DOHH2 (cell line): Measurements from ENCODE around the gene GOLT1B.

Experiments
- H3F3A ChIP-seq: fragments of 200-600 bp; sonication (generic), shearing (Covaris generic); 2 replicates; pipeline ENCODE4 v1.6.0; 2016; ENCODE audit warnings: antibody characterized with exemption, mild to moderate bottlenecking; ENCODE audit not compliant: control insufficient read depth, insufficient read depth
- H3K27ac ChIP-seq: fragments of 200-600 bp; sonication (generic); 2 replicates; pipeline ENCODE4 v1.5.1; 2014; ENCODE audit warnings: low read depth, mild to moderate bottlenecking, low read length, moderate library complexity
- H3K27me3 ChIP-seq: fragments of 200-600 bp; sonication (generic); 2 replicates; pipeline ENCODE4 v1.6.1; 2014; ENCODE audit warnings: mild to moderate bottlenecking, low read length, mixed read lengths; ENCODE audit not compliant: control insufficient read depth
- H3K36me3 ChIP-seq: fragments of 200-600 bp; sonication (generic); 2 replicates; pipeline ENCODE4 v1.6.1; 2014; ENCODE audit warnings: mild to moderate bottlenecking, low read length, moderate library complexity, mixed read lengths; ENCODE audit not compliant: control insufficient read depth
- H3K4me1 ChIP-seq: fragments of 200-600 bp; sonication (generic); 2 replicates; pipeline ENCODE4 v1.6.1; 2014; ENCODE audit warnings: mild to moderate bottlenecking, low read length, mixed read lengths; ENCODE audit not compliant: control insufficient read depth
- H3K4me2 ChIP-seq: fragments of 200-600 bp; sonication (generic); 2 replicates; pipeline ENCODE4 v1.6.0; 2014; ENCODE audit warnings: mild to moderate bottlenecking, low read length, moderate library complexity
- H3K4me3 ChIP-seq: fragments of 200-600 bp; sonication (generic); 2 replicates; pipeline ENCODE4 v1.5.1; 2014; ENCODE audit warnings: mild to moderate bottlenecking, low read length, mixed read lengths
- H3K79me2 ChIP-seq: fragments of 200-600 bp; sonication (generic); 2 replicates; pipeline ENCODE4 v1.6.1; 2014; ENCODE audit warnings: mild to moderate bottlenecking, low read length, mixed read lengths; ENCODE audit not compliant: control insufficient read depth
- H3K9me2 ChIP-seq: fragments of 200-600 bp; sonication (generic); replicated peaks from 2 replicates; pipeline ENCODE4 v1.6.1; 2014; ENCODE audit warnings: mild to moderate bottlenecking, low read length, mixed read lengths; ENCODE audit not compliant: control insufficient read depth
- H3K9me3 ChIP-seq: fragments of 200-600 bp; sonication (generic); 2 replicates; pipeline ENCODE4 v1.6.1; 2014; ENCODE audit warnings: antibody characterized with exemption, low read length, mixed read lengths; ENCODE audit not compliant: control insufficient read depth, insufficient read depth
- H4K20me1 ChIP-seq: fragments of 200-600 bp; sonication (generic); 2 replicates; pipeline ENCODE4 v1.6.0; 2014; ENCODE audit warnings: low read depth, mild to moderate bottlenecking, antibody characterized with exemption, low read length, moderate library complexity; ENCODE audit not compliant: control insufficient read depth, insufficient read depth
- CTCF ChIP-seq: fragments of 200-600 bp; sonication (generic); IDR thresholded peaks from one replicate; pipeline ENCODE4 v1.5.1; 2014; ENCODE audit warnings: antibody characterized with exemption, mild to moderate bottlenecking, low read depth, low read length; ENCODE audit not compliant: poor library complexity, severe bottlenecking
- EZH2phosphoT487 ChIP-seq: fragments of 200-600 bp; sonication (generic); IDR thresholded peaks from 2 replicates; pipeline ENCODE4 v1.6.1; 2017; ENCODE audit warnings: borderline replicate concordance, mild to moderate bottlenecking, antibody characterized with exemption, low read length, moderate library complexity, mixed read lengths

GOLT1B gene

GRCh38 chr12:21546716-21547115, 45.1 kb downstream of the GOLT1B start:
- no peaks in the 10 kb centered on the region for H3K79me2 ChIP-seq
- H3F3A ChIP-seq = no peaks in the 10 kb centered on the region
- H3K9me2 ChIP-seq = no peaks in the 10 kb centered on the region
- no peak overlapping the region for H3K4me3 ChIP-seq
- no peak overlapping the region for H3K27ac ChIP-seq
- no peak overlapping the region for H3K4me2 ChIP-seq
- H3K36me3 ChIP-seq = no peaks in the 10 kb centered on the region
- H3K4me1 ChIP-seq = no peaks in the 10 kb centered on the region
- H3K9me3 ChIP-seq = no peaks in the 10 kb centered on the region
- peaks cover 13% of the 10 kb centered on the region; the same call in 1 of the 2 replicates for H3K27me3 ChIP-seq
- H4K20me1 ChIP-seq = no peaks in the 10 kb centered on the region
- TF ChIP-seq EZH2phosphoT487 = no peak
- no peak for TF ChIP-seq CTCF

GRCh38 chr12:21547437-21547836, 45.8 kb downstream of the GOLT1B start:
- H3K4me1 ChIP-seq = no peaks in the 10 kb centered on the region
- H3K4me2 ChIP-seq = no peak overlapping the region
- no peaks in the 10 kb centered on the region for H3K9me2 ChIP-seq
- no peaks in the 10 kb centered on the region for H3K79me2 ChIP-seq
- no peaks in the 10 kb centered on the region for H3K36me3 ChIP-seq
- no peak overlapping the region for H3K4me3 ChIP-seq
- no peaks in the 10 kb centered on the region for H3K9me3 ChIP-seq
- peaks cover 13% of the 10 kb centered on the region; the same call in 1 of the 2 replicates for H3K27me3 ChIP-seq
- H3K27ac ChIP-seq = no peak overlapping the region
- TF ChIP-seq CTCF (no peak), EZH2phosphoT487 (no peak)
- no peaks in the 10 kb centered on the region for H3F3A ChIP-seq
- H4K20me1 ChIP-seq = no peaks in the 10 kb centered on the region

- H3K9me2 ChIP-seq = no peaks in the 10 kb centered on the region
- H3K36me3 ChIP-seq = no peaks in the 10 kb centered on the region
- H3K4me1 ChIP-seq = no peaks in the 10 kb centered on the region
- H3K79me2 ChIP-seq = no peaks in the 10 kb centered on the region
- H3K27me3 ChIP-seq = peaks cover 2% of the 10 kb centered on the region; the same call in 1 of the 2 replicates
- no peak overlapping the region for H3K4me3 ChIP-seq
- H3K9me3 ChIP-seq = no peaks in the 10 kb centered on the region
- H3K27ac ChIP-seq = no peak overlapping the region
- H3K4me2 ChIP-seq = no peak overlapping the region
- H4K20me1 ChIP-seq = no peaks in the 10 kb centered on the region
- H3F3A ChIP-seq = no peaks in the 10 kb centered on the region
- TF ChIP-seq CTCF = no peak
- no peak for TF ChIP-seq EZH2phosphoT487
Measured at GRCh38 chr12:21551841-21552465, 50.4 kb downstream of the GOLT1B start.
